OCI-LY7 (cell line): Measurements from ENCODE around the gene PHAX. TPM values are rescaled to one million over a fixed set of nuclear protein-coding genes. Genes with fewer than 3 reads are reported as not detected.

Experiments
- BruUV-seq: library from RNA; stranded (reverse); fragments of 400-500 nt; replicated peaks from 2 replicates; lab custom pipeline; 2021; lab: Mats Ljungman, UMichigan
- CTCF ChIA-PET: fragments of 300-600 bp; sonication (Branson Sonifier 250); formaldehyde crosslinking; loops from one replicate; lab custom pipeline; 2022; ENCODE audit warnings: antibody characterized with exemption; ENCODE audit not compliant: unreplicated experiment; lab: Charles Lee
- POLR2A ChIA-PET: fragments of 300-600 bp; sonication (Branson Sonifier 250); formaldehyde crosslinking; loops from one replicate; lab custom pipeline; 2022; ENCODE audit warnings: antibody characterized with exemption; lab: Charles Lee
- DNase-seq: peaks from one replicate; pipeline ENCODE4 v3.0.0-alpha.2; 2015; ENCODE audit warnings: low spot score
- H2AFZ ChIP-seq: fragments of 200-600 bp; sonication (generic), shearing (Covaris generic); 2 replicates; pipeline ENCODE4 v1.6.1; 2014; ENCODE audit warnings: mild to moderate bottlenecking, antibody characterized with exemption, low read length, moderate library complexity
- H3K27ac ChIP-seq: fragments of 200-600 bp; sonication (generic); 2 replicates; pipeline ENCODE4 v1.5.1; 2014; ENCODE audit warnings: mixed run types, low read depth, mild to moderate bottlenecking, moderate library complexity, low read length, inconsistent platforms; ENCODE audit not compliant: poor library complexity, severe bottlenecking
- H3K36me3 ChIP-seq: fragments of 200-600 bp; sonication (generic); 2 replicates; pipeline ENCODE4 v1.6.1; 2014; ENCODE audit warnings: mild to moderate bottlenecking, antibody characterized with exemption, low read length, moderate library complexity, mixed read lengths; ENCODE audit not compliant: insufficient read depth
- H3K4me1 ChIP-seq: fragments of 200-600 bp; sonication (generic); 2 replicates; pipeline ENCODE4 v1.5.1; 2014; ENCODE audit warnings: mild to moderate bottlenecking, low read length; ENCODE audit not compliant: insufficient read depth, poor library complexity, severe bottlenecking
- H3K4me2 ChIP-seq: fragments of 200-600 bp; sonication (generic); 2 replicates; pipeline ENCODE4 v1.6.1; 2014; ENCODE audit warnings: mild to moderate bottlenecking, low read length
- H3K4me3 ChIP-seq: fragments of 200-600 bp; sonication (generic); 2 replicates; pipeline ENCODE4 v1.5.1; 2014; ENCODE audit warnings: mild to moderate bottlenecking, low read depth, low read length; ENCODE audit not compliant: poor library complexity, severe bottlenecking
- H3K79me2 ChIP-seq: fragments of 200-600 bp; sonication (generic); 2 replicates; pipeline ENCODE4 v1.6.1; 2016; ENCODE audit warnings: low read depth, mild to moderate bottlenecking, low read length, moderate library complexity, mixed read lengths; ENCODE audit not compliant: insufficient read depth
- H3K9me2 ChIP-seq: fragments of 200-600 bp; sonication (generic); 2 replicates; pipeline ENCODE4 v1.6.1; 2016; ENCODE audit warnings: mild to moderate bottlenecking, low read length, mixed read lengths; ENCODE audit not compliant: insufficient read depth
- H3K9me3 ChIP-seq: fragments of 200-600 bp; sonication (generic); 2 replicates; pipeline ENCODE4 v1.6.1; 2014; ENCODE audit warnings: mild to moderate bottlenecking, mixed run types, low read length, mixed read lengths
- H4K20me1 ChIP-seq: fragments of 200-600 bp; sonication (generic); 2 replicates; pipeline ENCODE4 v1.6.1; 2014; ENCODE audit warnings: mild to moderate bottlenecking, antibody characterized with exemption, low read length, moderate library complexity, mixed read lengths; ENCODE audit not compliant: insufficient read depth
- CTCF ChIP-seq: fragments of 200-600 bp; sonication (generic); conservative IDR thresholded peaks from 2 replicates; pipeline ENCODE4 v1.5.1; 2014; ENCODE audit warnings: mild to moderate bottlenecking, antibody characterized with exemption, low read length, moderate library complexity, mixed read lengths
- EZH2phosphoT487 ChIP-seq: fragments of 200-600 bp; sonication (generic); IDR thresholded peaks from 2 replicates; pipeline ENCODE4 v1.6.1; 2018; ENCODE audit warnings: low read depth, borderline replicate concordance, mild to moderate bottlenecking, mixed run types, antibody characterized with exemption, low read length, moderate library complexity, mixed read lengths
- intact Hi-C: fragments of 100-400 bp; cut with micrococcal nuclease; formaldehyde crosslinking; loops from one replicate; pipeline ENCODE4 v1.10.0; 2022; ENCODE audit not compliant: unreplicated experiment
- total RNA-seq, 2 experiments: library from RNA; depleted of rRNA in 1 of 2; stranded (reverse); fragments of >200 nt in 1 of 2; shearing (Covaris generic) in 1 of 2; gene quantifications; 2 replicates each; pipeline ENCODE4 v1.2.3, GENCODE V29; 2014 to 2022

Gene PHAX
- total RNA-seq, 2 experiments from 2014 or later = 73.8 to 128 TPM

GRCh38 chr5:126603402-126603991 lies 2.8 kb downstream of the PHAX start:
- H3K4me1 ChIP-seq = peaks cover 62% of the 10 kb centered on the region
- intact Hi-C loops = loop anchor here (5.0 to 10.0 kb wide), 2 partner anchors 1859 to 1896 kb away; partner anchors contain the start of gene ZNF608
- POLR2A ChIA-PET = interaction anchor here (0.6 to 5.1 kb wide), 10 partner anchors 10 to 203 kb away, joined by 3 to 41 read pairs (median 4); partner anchors contain the start of gene LMNB1
- peak overlapping the region; percentile 86 for H3K4me3 ChIP-seq
- H2AFZ ChIP-seq = no peak overlapping the region
- peak overlapping the region; percentile 97 for H3K27ac ChIP-seq
- TSS peak; percentile 98 for BruUV-seq
- H3K9me2 ChIP-seq = no peaks in the 10 kb centered on the region
- peak overlapping the region; percentile 78 for H3K4me2 ChIP-seq
- no peaks in the 10 kb centered on the region for H3K9me3 ChIP-seq
- DNase-seq = peak; percentile 55
- peaks cover 74% of the 10 kb centered on the region for H3K79me2 ChIP-seq
- H3K36me3 ChIP-seq = peaks cover 68% of the 10 kb centered on the region
- TF ChIP-seq CTCF (peak; percentile 73), EZH2phosphoT487 (no peak)
- 0 out of 2 replicates have a peak, but pooled peaks cover 15% of the 10 kb centered on the region for H4K20me1 ChIP-seq
- CTCF ChIA-PET = no interaction called here

GRCh38 chr5:126605525-126605924 lies 4.8 kb downstream of the PHAX start:
- H3K9me2 ChIP-seq = no peaks in the 10 kb centered on the region
- H3K4me3 ChIP-seq = peak overlapping the region; percentile 86
- peak overlapping the region; percentile 78 for H3K4me2 ChIP-seq
- H4K20me1 ChIP-seq = 0 out of 2 replicates have a peak, but pooled peaks cover 15% of the 10 kb centered on the region
- H3K36me3 ChIP-seq = peaks cover 87% of the 10 kb centered on the region
- peak overlapping the region; percentile 97 for H3K27ac ChIP-seq
- BruUV-seq = no TSS peak
- intact Hi-C loops = loop anchor here (5.0 to 10.0 kb wide), 2 partner anchors 1477 to 1861 kb away; partner anchors contain the start of genes SLC12A2 and ZNF608
- no peak overlapping the region for H2AFZ ChIP-seq
- ChIA-PET CTCF (no interaction called here), POLR2A (interaction anchor here (0.6 to 5.1 kb wide), 6 partner anchors 10 to 418 kb away, joined by 3 to 41 read pairs (median 6); partner anchors contain the start of gene LMNB1)
- DNase-seq = no peak
- peaks cover 94% of the 10 kb centered on the region for H3K79me2 ChIP-seq
- TF ChIP-seq EZH2phosphoT487 = no peak
- no peak for TF ChIP-seq CTCF
- H3K9me3 ChIP-seq = no peaks in the 10 kb centered on the region
- H3K4me1 ChIP-seq = peaks cover 75% of the 10 kb centered on the region

GRCh38 chr5:126610160-126610559 lies 9.4 kb downstream of the PHAX start:
- Histone ChIP-seq H3K9me3 (no peaks in the 10 kb centered on the region), H2AFZ (no peak overlapping the region), H4K20me1 (0 out of 2 replicates have a peak, but pooled peaks cover 13% of the 10 kb centered on the region), H3K4me3 (peak overlapping the region; percentile 86), H3K36me3 (peaks cover 96% of the 10 kb centered on the region), H3K79me2 (peaks cover 94% of the 10 kb centered on the region), H3K27ac (peak overlapping the region; percentile 97), H3K9me2 (no peaks in the 10 kb centered on the region), H3K4me1 (peaks cover 94% of the 10 kb centered on the region), H3K4me2 (peak overlapping the region; percentile 78)
- ChIA-PET CTCF (no interaction called here), POLR2A (interaction anchor here (0.6 to 1.8 kb wide), 5 partner anchors 12 to 168 kb away, joined by 3 to 13 read pairs (median 4); no protein-coding TSS in a partner anchor)
- TF ChIP-seq EZH2phosphoT487 = no peak
- no peak for TF ChIP-seq CTCF
- no peak for DNase-seq
- intact Hi-C loops = loop anchor here (10.0 kb wide), 1 partner anchor 1695 kb away; no protein-coding TSS in a partner anchor
- BruUV-seq = no TSS peak
